Measurements from ENCODE around the gene TMEM98.
"Not testable (repeated sequence)": the region's sequence is repeated elsewhere in the genome, so short reads cannot be mapped to it uniquely, and the experiment has no call there.

Gene TMEM98, protein sequence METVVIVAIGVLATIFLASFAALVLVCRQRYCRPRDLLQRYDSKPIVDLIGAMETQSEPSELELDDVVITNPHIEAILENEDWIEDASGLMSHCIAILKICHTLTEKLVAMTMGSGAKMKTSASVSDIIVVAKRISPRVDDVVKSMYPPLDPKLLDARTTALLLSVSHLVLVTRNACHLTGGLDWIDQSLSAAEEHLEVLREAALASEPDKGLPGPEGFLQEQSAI

GRCh38 chr17:32927724-32928585 is at the start of gene TMEM98:
Gene TMEM98 (plus strand): TSS chr17:32928153. CDS start chr17:32931529, 3,376 bp downstream.
- peak; percentile 20 for DNase-seq

DNA sequence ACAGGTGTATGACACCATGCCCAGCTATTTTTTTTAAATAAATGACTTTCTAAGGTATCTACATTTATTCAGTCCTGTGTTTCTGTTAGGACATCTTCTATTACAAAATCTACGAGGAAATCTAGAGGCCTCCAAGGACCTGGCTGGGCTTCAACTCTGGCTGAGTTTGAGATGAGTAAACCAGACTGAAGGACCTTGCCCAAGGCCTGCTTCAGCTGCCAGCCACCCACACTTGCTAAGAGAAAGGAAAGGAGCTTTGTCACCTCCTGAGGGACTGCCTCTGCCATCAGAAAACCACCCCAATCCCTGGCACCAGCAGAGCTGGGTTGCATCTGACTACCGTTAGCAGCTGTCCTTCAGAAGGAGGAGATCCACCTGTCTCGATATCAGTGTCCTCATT is 49.7 kb upstream of the TMEM98 start:
- no peak for DNase-seq

GRCh38 chr17:32879134-32879533 is 48.8 kb upstream of the TMEM98 start:
- DNase-seq = no peak

- DNase-seq = no peak
Observed at GRCh38 chr17:32880671-32881453, 47.1 kb upstream of the TMEM98 start.

DNA sequence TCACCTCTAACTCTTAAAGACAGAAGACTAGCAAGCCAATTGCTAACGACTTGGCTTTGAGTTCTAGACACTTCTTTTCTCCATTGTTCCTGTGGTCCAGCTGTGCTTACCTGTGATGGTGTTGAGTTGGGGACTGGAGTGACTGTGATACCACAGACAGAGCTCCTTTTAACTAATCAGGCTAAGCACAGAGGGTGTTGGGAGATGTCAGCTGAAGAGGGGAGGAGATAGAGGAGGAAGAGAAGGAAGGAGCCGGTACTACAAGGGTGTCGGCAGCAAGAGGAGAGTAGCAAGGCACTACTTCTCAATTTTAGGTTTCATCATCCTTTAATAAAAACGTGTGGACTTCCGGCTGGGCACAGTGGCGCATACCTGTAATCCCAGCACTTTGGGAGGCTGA is 45.9 kb upstream of the TMEM98 start:
- no peak for DNase-seq

- DNase-seq = no peak
Observed at GRCh38 chr17:32882734-32883133, 45.2 kb upstream of the TMEM98 start.

- not testable (repeated sequence) for DNase-seq
Observed at GRCh38 chr17:32886951-32887350, 41.0 kb upstream of the TMEM98 start.

DNA sequence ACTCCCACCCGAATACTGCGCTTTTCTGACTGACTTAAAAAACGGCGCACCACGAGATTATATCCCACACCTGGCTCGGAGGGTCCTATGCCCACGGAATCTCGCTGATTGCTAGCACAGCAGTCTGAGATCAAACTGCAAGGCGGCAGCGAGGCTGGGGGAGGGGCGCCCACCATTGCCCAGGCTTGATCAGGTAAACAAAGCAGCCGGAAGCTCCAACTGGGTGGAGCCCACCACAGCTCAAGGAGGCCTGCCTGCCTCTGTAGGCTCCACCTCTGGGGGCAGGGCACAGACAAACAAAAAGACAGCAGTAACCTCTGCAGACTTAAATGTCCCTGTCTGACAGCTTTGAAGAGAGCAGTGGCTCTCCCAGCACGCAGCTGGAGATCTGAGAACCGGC is 40.5 kb upstream of the TMEM98 start:
- DNase-seq = not testable (repeated sequence)

DNA sequence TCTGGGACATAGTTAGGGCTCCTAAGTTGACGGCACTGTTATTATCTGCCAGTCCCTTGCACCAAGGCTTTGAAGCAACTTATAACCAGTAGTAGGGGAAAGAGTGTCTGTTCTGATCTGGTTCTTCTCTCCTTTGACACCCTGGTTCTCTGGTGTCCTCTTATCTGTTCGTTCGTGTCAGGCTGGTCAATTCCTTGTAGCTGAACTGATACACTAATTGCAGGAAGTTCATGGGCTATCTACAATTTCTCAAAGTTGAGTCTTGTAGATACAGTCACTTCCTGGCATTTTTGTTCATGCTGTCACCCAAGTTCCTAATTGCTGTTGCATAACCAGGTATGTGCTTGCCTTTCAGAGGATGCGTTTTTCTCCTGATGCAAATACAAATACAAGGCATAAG is 33.7 kb upstream of the TMEM98 start:
- DNase-seq = no peak

- DNase-seq = no peak
Observed at GRCh38 chr17:32896647-32897258, 31.2 kb upstream of the TMEM98 start.

GRCh38 chr17:32899236-32900013 is 28.5 kb upstream of the TMEM98 start:
- no peak for DNase-seq

DNA sequence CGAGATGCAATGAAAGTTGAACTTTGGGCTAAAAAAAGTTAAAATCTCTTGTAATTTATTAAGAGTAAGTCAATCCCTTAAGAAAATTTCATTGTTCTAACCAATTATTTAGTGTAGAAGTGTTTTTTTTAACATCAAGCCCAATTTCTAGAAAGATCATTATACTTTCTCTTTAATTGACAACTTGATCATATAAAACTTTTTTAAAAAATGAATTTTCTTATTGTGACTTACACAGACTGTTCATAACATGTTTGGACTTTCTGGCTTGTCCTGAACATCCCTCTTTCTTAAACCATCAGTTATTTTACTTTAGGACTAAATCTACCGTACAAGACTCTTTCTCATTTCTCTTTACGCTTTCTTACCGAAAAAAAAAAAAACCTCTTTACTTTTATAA is 26.2 kb upstream of the TMEM98 start:
- no peak for DNase-seq

DNA sequence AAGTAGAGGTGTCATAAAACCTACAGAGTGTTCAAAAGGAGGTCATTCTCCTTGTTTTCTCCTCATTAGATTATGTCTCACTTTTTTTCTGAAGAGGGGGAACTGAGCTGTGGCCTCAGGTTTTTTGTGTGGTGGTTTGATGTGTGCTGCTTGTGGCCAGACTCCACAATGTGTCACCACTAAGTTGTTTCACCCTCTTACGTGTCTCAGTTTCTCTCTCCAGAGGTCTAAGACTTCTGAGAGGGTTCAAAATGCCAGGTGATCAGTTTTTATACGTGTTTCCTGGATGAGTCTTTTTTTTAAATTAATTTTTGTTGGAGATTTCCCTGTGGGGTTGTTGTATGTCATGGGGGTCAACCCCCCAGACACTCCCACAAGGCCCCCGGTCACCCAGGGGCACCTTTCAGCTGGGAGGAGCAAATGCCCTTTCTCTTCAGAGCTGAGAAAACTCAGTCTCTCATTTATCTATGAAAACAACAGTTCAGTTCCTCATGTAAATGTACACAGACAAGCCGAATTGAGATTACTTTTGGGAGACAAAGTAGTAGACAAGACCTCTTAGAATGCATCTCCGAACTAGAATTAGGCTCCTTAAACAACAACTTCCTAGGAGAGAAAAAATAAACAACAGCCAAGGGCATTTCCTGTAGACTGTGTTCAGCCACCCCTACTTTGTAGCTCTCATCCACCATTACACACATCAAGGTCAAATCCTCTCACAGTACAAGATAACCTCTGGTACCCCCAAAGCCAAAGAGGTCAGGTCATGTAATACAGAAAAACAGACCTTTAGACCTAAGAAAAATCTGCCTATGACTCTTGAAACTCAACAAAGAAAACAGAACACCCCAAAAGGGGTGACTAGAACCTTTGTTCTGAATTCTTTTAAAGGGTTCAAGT is 23.9 kb upstream of the TMEM98 start:
- DNase-seq = no peak

DNA sequence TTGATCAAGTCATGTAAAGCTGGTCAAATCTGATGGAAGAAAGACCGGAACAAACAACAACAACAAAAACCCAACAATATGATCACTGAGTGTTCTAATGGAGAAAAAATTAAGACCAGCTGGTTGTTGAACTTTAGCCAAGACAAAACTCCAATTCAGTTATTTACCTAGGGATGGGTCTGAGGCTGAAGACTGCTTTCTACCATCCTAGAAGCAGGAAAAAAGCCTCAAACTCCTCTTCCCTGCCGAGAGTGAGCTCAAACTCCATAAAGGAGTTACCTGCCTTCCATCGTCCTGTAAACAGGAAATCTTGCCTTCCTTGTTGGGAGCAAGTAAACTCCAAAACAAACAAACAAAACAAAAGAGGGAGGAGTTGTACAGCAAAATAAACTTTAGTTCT is 23.1 kb upstream of the TMEM98 start:
- DNase-seq = no peak

- no peak for DNase-seq
Observed at GRCh38 chr17:32907583-32907982, 20.4 kb upstream of the TMEM98 start.

GRCh38 chr17:32909787-32910369 is 18.1 kb upstream of the TMEM98 start:
- no peak for DNase-seq

DNA sequence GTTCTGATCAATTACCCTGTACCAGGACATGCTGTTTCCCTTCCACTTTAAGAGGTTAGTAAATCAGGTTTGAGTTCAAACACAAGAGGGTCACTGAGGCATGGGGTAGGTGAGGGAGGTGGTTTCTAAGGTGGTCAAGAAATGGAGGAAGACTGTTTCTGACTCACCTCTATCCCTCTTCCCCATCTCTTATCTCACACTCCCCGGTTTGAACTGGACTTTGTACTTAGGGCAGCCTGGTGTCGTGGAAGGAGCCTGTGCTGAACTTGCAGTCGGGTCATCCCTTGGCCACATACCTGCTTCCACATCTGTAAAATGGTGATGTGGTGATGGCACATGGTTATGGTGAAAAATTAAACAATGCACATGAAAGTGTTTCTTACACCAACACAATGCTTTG is 17.2 kb upstream of the TMEM98 start:
- no peak for DNase-seq

DNA sequence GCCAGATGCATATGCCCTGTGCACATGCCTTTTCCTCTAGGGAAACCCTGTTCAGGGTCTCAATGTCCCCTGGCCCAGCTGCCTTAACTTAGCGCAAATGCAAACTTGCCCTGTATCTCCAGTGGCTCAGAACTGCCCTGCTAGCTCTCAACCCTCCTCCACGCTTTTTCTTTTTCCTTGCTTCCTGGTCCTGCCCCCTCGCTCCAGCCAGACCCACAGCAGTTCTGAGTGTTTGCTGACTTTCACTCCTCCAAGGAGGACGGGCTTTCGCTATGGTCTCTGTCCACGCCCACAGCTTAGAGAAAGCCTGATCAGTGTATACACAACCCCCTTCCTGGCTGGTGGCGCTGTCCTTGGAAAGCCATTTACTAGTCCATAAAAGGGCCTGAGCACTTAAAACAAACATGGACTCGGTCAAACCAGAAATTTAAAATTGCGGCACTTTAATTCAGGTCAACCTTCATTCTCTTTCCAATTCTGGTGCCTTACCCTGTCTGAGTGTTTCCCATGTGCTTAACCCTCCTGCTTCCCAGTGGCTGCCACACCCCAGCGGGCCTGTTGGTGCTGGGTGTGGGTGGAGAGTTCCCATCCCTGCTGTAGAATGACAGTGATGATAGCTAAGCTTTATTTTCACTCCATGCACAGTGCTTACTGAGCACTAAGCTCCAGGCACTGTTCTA is 15.6 kb upstream of the TMEM98 start:
- no peak for DNase-seq

GRCh38 chr17:32913593-32913992 is 14.4 kb upstream of the TMEM98 start:
- no peak for DNase-seq

DNA sequence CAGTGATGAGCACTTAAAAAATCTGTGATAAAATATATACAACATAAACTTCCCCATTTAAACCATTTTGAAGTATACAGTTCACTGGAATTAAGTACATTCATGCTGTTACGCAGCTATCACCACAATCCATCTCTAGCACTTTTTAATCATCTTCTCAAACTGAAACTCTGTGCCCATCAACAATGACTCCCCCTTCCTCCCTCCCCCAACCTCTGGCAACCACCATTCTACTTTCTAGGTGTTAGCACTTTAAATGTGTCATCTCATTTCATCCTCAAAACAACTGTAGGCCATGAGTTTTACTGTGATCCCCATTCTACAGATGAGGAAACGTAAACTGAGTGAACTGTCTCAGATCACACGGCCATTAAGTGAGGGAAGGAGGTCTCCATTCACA is 13.8 kb upstream of the TMEM98 start:
- DNase-seq = no peak
